Left kidney (tissue), 2 donors: Measurements from ENCODE around the gene TMEM37. TPM values are rescaled to one million over a fixed set of nuclear protein-coding genes. Genes with fewer than 3 reads are reported as not detected.

Experiments
- DNase-seq: peaks from one replicate; pipeline ENCODE4 v3.0.0-alpha.2; 2013
- polyA plus RNA-seq: library from polyadenylated mRNA; unstranded; fragments of 120-200 nt; gene quantifications from one replicate; pipeline ENCODE4 v1.2.1, GENCODE V29; 2013; ENCODE audit not compliant: insufficient read length

Gene TMEM37
- polyA plus RNA-seq, 1 donor: 54.8 TPM

GRCh38 chr2:119416299-119416923 lies 15.2 kb upstream of the TMEM37 start:
- DNase-seq: no peak

GRCh38 chr2:119417908-119418307 lies 13.7 kb upstream of the TMEM37 start:
- no peak for DNase-seq

- DNase-seq: no peak
Observed at GRCh38 chr2:119419065-119419464, 12.6 kb upstream of the TMEM37 start.

- no peak for DNase-seq
Observed at GRCh38 chr2:119419803-119420508, 11.7 kb upstream of the TMEM37 start.

GRCh38 chr2:119421304-119421703 lies 10.3 kb upstream of the TMEM37 start:
- no peak for DNase-seq

- no peak for DNase-seq
Observed at GRCh38 chr2:119421741-119422140, 9.9 kb upstream of the TMEM37 start.

GRCh38 chr2:119422360-119423107 lies 9.1 kb upstream of the TMEM37 start:
- DNase-seq: no peak

- DNase-seq: no peak
Observed at GRCh38 chr2:119423108-119423444, 8.6 kb upstream of the TMEM37 start.

GRCh38 chr2:119423811-119424210 lies 7.8 kb upstream of the TMEM37 start:
- no peak for DNase-seq

- DNase-seq: no peak
Observed at GRCh38 chr2:119424284-119425118, 7.2 kb upstream of the TMEM37 start.

GRCh38 chr2:119425119-119425405 lies 6.6 kb upstream of the TMEM37 start:
- DNase-seq: no peak

- no peak for DNase-seq
Observed at GRCh38 chr2:119425620-119426395, 5.8 kb upstream of the TMEM37 start.

GRCh38 chr2:119426396-119426675 lies 5.3 kb upstream of the TMEM37 start:
- no peak for DNase-seq

GRCh38 chr2:119426801-119427395 lies 4.8 kb upstream of the TMEM37 start:
- no peak for DNase-seq

- no peak for DNase-seq
Observed at GRCh38 chr2:119427756-119428155, 3.9 kb upstream of the TMEM37 start.

- no peak for DNase-seq
Observed at GRCh38 chr2:119428488-119429224, 3.0 kb upstream of the TMEM37 start.

GRCh38 chr2:119429225-119429981 lies 2.3 kb upstream of the TMEM37 start:
- DNase-seq: no peak

GRCh38 chr2:119430023-119430498 lies 1.6 kb upstream of the TMEM37 start:
- DNase-seq: no peak

- DNase-seq: no peak
Observed at GRCh38 chr2:119431976-119432850, 559 bp downstream of the TMEM37 start.
